ENCODE results near the gene USP20. TPM values are rescaled to one million over a fixed set of nuclear protein-coding genes. Genes with fewer than 3 reads are reported as not detected.

Gene USP20
- total and polyA plus RNA-seq, 5 donors from 2014 or later: 37.1 to 116 (median 48.5) TPM

DNA sequence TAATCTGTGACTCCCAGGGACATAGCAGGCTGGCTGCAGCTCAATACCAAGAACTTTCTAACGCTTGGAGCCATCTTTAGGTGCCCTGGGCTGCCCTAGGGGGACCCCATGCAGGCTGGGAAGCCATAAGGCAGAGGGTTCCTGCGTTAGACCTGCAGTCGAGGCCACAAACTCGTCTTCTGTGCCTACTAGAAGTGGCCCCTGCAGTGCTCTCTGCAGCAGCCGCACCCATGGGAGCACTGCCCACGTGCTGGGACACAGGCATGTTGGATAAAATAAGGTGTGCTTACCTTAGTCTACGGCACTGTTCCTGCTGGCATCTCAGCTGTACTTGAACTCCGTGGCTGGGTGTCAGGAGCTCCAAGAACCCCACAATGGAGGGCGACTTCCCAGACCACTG lies 22.9 kb upstream of the USP20 start:
- DNase-seq: no peak
- H3K27me3 ChIP-seq (ENCODE audit: control insufficient read depth, insufficient read depth, low read length): no peaks in the 10 kb centered on the region
- Mint-ChIP-seq H3K36me3 (peaks cover 41% of the 10 kb centered on the region), H3K27ac (peak overlapping the region in 1 of 3 donors; percentile 60), H3K27me3 (no peaks in the 10 kb centered on the region), H3K4me1 (peaks cover 0 to 36% (median 24%) of the 10 kb centered on the region in 4 donors), H3K9me3 (no peaks in the 10 kb centered on the region), H3K4me3 (no peak overlapping the region)
- no peak overlapping the region for H3K4me3 ChIP-seq (ENCODE audit: low read depth, low read length)
- H3K9me3 ChIP-seq (ENCODE audit: control insufficient read depth in 2 of 2, low read length in 2 of 2): no peaks in the 10 kb centered on the region
- no peak for ATAC-seq (ENCODE audit: low read depth in 2 of 2)
- H3K4me1 ChIP-seq (ENCODE audit: control insufficient read depth, insufficient read depth, low read length, poor library complexity, severe bottlenecking): no peaks in the 10 kb centered on the region
- H3K27ac ChIP-seq (ENCODE audit: insufficient read depth, low read length, poor library complexity, severe bottlenecking): no peak overlapping the region
- peaks cover 68% of the 10 kb centered on the region for H3K36me3 ChIP-seq (ENCODE audit: control insufficient read depth, insufficient read depth, low read length)

- Mint-ChIP-seq H3K9me3 (no peaks in the 10 kb centered on the region), H3K4me1 (peaks cover 0 to 39% (median 24%) of the 10 kb centered on the region in 4 donors), H3K27me3 (no peaks in the 10 kb centered on the region), H3K27ac (no peak overlapping the region), H3K36me3 (peaks cover 46% of the 10 kb centered on the region), H3K4me3 (no peak overlapping the region)
- H3K4me3 ChIP-seq (ENCODE audit: low read depth, low read length): no peak overlapping the region
- no peaks in the 10 kb centered on the region for H3K9me3 ChIP-seq (ENCODE audit: control insufficient read depth in 2 of 2, low read length in 2 of 2)
- ATAC-seq (ENCODE audit: low read depth in 2 of 2) (no peak), DNase-seq (no peak)
- no peaks in the 10 kb centered on the region for H3K27me3 ChIP-seq (ENCODE audit: control insufficient read depth, insufficient read depth, low read length)
- peaks cover 74% of the 10 kb centered on the region for H3K36me3 ChIP-seq (ENCODE audit: control insufficient read depth, insufficient read depth, low read length)
- H3K27ac ChIP-seq (ENCODE audit: insufficient read depth, low read length, poor library complexity, severe bottlenecking): no peak overlapping the region
- no peaks in the 10 kb centered on the region for H3K4me1 ChIP-seq (ENCODE audit: control insufficient read depth, insufficient read depth, low read length, poor library complexity, severe bottlenecking)
Observed at GRCh38 chr9:129813661-129814060, 21.6 kb upstream of the USP20 start.

DNA sequence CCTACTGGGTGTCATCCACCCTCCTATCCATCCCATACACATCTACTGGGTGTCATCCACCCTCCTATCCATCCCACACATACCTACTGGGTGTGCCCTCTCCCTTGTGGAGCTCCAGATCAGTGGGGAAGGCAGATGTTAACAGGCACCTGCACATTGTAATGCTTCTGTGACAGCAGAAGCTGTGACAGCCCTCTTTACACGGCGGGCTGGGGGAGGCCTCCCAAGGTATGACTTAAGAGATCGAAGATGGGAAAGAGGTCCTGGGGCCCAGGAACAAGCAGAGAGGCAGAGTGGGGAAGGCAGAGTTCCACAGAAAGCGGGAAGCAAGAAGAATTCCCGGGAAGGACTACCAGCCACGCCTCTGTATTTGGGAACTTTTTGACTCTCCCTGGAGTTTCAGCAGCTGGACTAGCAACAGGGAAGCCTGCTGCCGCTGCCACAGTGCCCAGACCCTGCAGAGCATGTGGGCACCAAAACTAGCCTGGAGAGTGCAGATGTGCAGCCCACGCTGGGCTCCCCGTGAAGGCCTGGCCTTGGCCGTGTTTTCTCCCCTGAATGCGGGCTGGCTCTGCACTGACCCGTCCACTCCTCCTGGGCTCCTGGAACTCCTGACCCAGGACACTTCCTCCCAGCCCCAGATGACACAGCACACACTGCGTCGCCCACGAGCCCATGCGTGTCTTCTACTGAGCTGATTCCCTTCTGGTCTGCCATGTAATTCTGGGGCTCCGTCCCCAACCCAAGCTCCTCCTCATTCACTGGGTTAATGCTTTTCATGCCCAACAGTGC lies 20.6 kb upstream of the USP20 start:
- Mint-ChIP-seq H3K9me3 (no peaks in the 10 kb centered on the region), H3K36me3 (peaks cover 44% of the 10 kb centered on the region), H3K27ac (peak overlapping the region in 1 of 3 donors; percentile 42), H3K4me3 (no peak overlapping the region), H3K4me1 (peaks cover 0 to 38% (median 25%) of the 10 kb centered on the region in 4 donors), H3K27me3 (no peaks in the 10 kb centered on the region)
- Histone ChIP-seq H3K36me3 (ENCODE audit: control insufficient read depth, insufficient read depth, low read length) (peaks cover 70% of the 10 kb centered on the region), H3K4me3 (ENCODE audit: low read depth, low read length) (no peak overlapping the region), H3K27ac (ENCODE audit: insufficient read depth, low read length, poor library complexity, severe bottlenecking) (no peak overlapping the region), H3K9me3 (ENCODE audit: control insufficient read depth in 2 of 2, low read length in 2 of 2) (no peaks in the 10 kb centered on the region), H3K4me1 (ENCODE audit: control insufficient read depth, insufficient read depth, low read length, poor library complexity, severe bottlenecking) (no peaks in the 10 kb centered on the region), H3K27me3 (ENCODE audit: control insufficient read depth, insufficient read depth, low read length) (no peaks in the 10 kb centered on the region)
- DNase-seq: no peak
- no peak for ATAC-seq (ENCODE audit: low read depth in 2 of 2)

- Mint-ChIP-seq H3K4me1 (peaks cover 0 to 38% (median 26%) of the 10 kb centered on the region in 4 donors), H3K4me3 (no peak overlapping the region), H3K27ac (no peak overlapping the region), H3K9me3 (no peaks in the 10 kb centered on the region), H3K36me3 (peaks cover 38% of the 10 kb centered on the region), H3K27me3 (no peaks in the 10 kb centered on the region)
- ATAC-seq (ENCODE audit: low read depth in 2 of 2): no peak
- Histone ChIP-seq H3K9me3 (ENCODE audit: control insufficient read depth in 2 of 2, low read length in 2 of 2) (no peaks in the 10 kb centered on the region), H3K27ac (ENCODE audit: insufficient read depth, low read length, poor library complexity, severe bottlenecking) (no peak overlapping the region), H3K4me1 (ENCODE audit: control insufficient read depth, insufficient read depth, low read length, poor library complexity, severe bottlenecking) (no peaks in the 10 kb centered on the region), H3K27me3 (ENCODE audit: control insufficient read depth, insufficient read depth, low read length) (no peaks in the 10 kb centered on the region), H3K36me3 (ENCODE audit: control insufficient read depth, insufficient read depth, low read length) (peaks cover 66% of the 10 kb centered on the region), H3K4me3 (ENCODE audit: low read depth, low read length) (no peak overlapping the region)
- DNase-seq: no peak
Observed at GRCh38 chr9:129815278-129815677, 20.0 kb upstream of the USP20 start.

GRCh38 chr9:129816501-129817435 lies 18.5 kb upstream of the USP20 start:
- no peak for ATAC-seq (ENCODE audit: low read depth in 2 of 2)
- Mint-ChIP-seq H3K27me3 (no peaks in the 10 kb centered on the region), H3K27ac (no peak overlapping the region), H3K36me3 (peaks cover 31% of the 10 kb centered on the region), H3K9me3 (no peaks in the 10 kb centered on the region), H3K4me3 (peak overlapping the region in 2 of 4 donors; percentile 15 to 21), H3K4me1 (peaks cover 0 to 31% (median 21%) of the 10 kb centered on the region in 4 donors)
- Histone ChIP-seq H3K27me3 (ENCODE audit: control insufficient read depth, insufficient read depth, low read length) (no peaks in the 10 kb centered on the region), H3K36me3 (ENCODE audit: control insufficient read depth, insufficient read depth, low read length) (peaks cover 72% of the 10 kb centered on the region), H3K9me3 (ENCODE audit: control insufficient read depth in 2 of 2, low read length in 2 of 2) (no peaks in the 10 kb centered on the region), H3K4me3 (ENCODE audit: low read depth, low read length) (no peak overlapping the region), H3K4me1 (ENCODE audit: control insufficient read depth, insufficient read depth, low read length, poor library complexity, severe bottlenecking) (no peaks in the 10 kb centered on the region), H3K27ac (ENCODE audit: insufficient read depth, low read length, poor library complexity, severe bottlenecking) (no peak overlapping the region)
- no peak for DNase-seq

- H3K27me3 Mint-ChIP-seq: no peaks in the 10 kb centered on the region
- peak overlapping the region in 2 of 3 donors; percentile 7 to 87 for H3K27ac Mint-ChIP-seq
- H3K4me1 Mint-ChIP-seq: peaks cover 0 to 26% (median 14%) of the 10 kb centered on the region in 4 donors
- Histone ChIP-seq H3K9me3 (ENCODE audit: control insufficient read depth in 2 of 2, low read length in 2 of 2) (no peaks in the 10 kb centered on the region), H3K27ac (ENCODE audit: insufficient read depth, low read length, poor library complexity, severe bottlenecking) (peak overlapping the region; percentile 45), H3K36me3 (ENCODE audit: control insufficient read depth, insufficient read depth, low read length) (peaks cover 50% of the 10 kb centered on the region), H3K4me1 (ENCODE audit: control insufficient read depth, insufficient read depth, low read length, poor library complexity, severe bottlenecking) (peaks cover 12% of the 10 kb centered on the region), H3K4me3 (ENCODE audit: low read depth, low read length) (peak overlapping the region; percentile 59), H3K27me3 (ENCODE audit: control insufficient read depth, insufficient read depth, low read length) (no peaks in the 10 kb centered on the region)
- H3K9me3 Mint-ChIP-seq: no peaks in the 10 kb centered on the region
- no peak for ATAC-seq (ENCODE audit: low read depth in 2 of 2)
- H3K36me3 Mint-ChIP-seq: peaks cover 13% of the 10 kb centered on the region
- DNase-seq: peak in 1 of 3 donors; percentile 58
- H3K4me3 Mint-ChIP-seq: peak overlapping the region; percentile 74 to 91 (median 84)
Observed at GRCh38 chr9:129822898-129823541, 12.2 kb upstream of the USP20 start.

GRCh38 chr9:129823542-129823934 lies 11.7 kb upstream of the USP20 start:
- ATAC-seq (ENCODE audit: low read depth in 2 of 2): peak in 1 of 2 donors; percentile 23
- no peaks in the 10 kb centered on the region for H3K27me3 Mint-ChIP-seq

More at GRCh38 chr9:129823542-129823934, 11.7 kb upstream of the USP20 start:
- peak overlapping the region; percentile 89 to 99 (median 92) for H3K4me3 Mint-ChIP-seq
- Histone ChIP-seq H3K4me3 (ENCODE audit: low read depth, low read length) (peak overlapping the region; percentile 55), H3K36me3 (ENCODE audit: control insufficient read depth, insufficient read depth, low read length) (peaks cover 50% of the 10 kb centered on the region), H3K4me1 (ENCODE audit: control insufficient read depth, insufficient read depth, low read length, poor library complexity, severe bottlenecking) (peaks cover 12% of the 10 kb centered on the region), H3K9me3 (ENCODE audit: control insufficient read depth in 2 of 2, low read length in 2 of 2) (no peaks in the 10 kb centered on the region), H3K27me3 (ENCODE audit: control insufficient read depth, insufficient read depth, low read length) (no peaks in the 10 kb centered on the region), H3K27ac (ENCODE audit: insufficient read depth, low read length, poor library complexity, severe bottlenecking) (peak overlapping the region; percentile 70)
- DNase-seq: no peak
- peak overlapping the region in 1 of 3 donors; percentile 84 for H3K27ac Mint-ChIP-seq
- no peaks in the 10 kb centered on the region for H3K9me3 Mint-ChIP-seq
- peaks cover 0 to 25% (median 12%) of the 10 kb centered on the region in 4 donors for H3K4me1 Mint-ChIP-seq
- peaks cover 9% of the 10 kb centered on the region for H3K36me3 Mint-ChIP-seq

Data from CD4-positive, CD25-positive, alpha-beta regulatory T cell (primary cell).